ENCODE data around the gene MICU2. TPM values are rescaled to one million over a fixed set of nuclear protein-coding genes. Genes with fewer than 3 reads are reported as not detected.

Gene MICU2
- total and polyA plus RNA-seq, 12 donors = 46.7 to 65.5 (median 59.5) TPM

DNA sequence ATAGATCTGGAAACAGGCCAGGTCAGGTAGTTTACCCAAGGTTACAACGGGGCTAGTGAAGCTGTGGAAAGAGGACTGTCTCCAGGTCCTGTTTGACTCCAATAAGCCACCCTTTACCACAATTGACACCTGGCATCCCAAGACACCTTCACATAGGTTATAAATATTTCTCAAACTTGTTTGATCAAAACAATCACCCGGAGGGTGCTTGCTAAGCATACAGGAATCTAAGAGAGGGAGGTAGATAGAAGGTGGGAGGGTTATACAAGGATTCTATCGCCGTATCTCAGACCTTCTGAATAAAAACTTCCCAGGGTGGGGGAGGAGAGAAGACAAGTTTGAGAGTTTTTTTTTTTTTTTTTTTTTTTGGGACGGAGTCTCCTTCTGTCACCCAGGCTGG is 55.4 kb downstream of the MICU2 start:
- H3K9me3 ChIP-seq = peaks cover 0 to 5% (median 0%) of the 10 kb centered on the region in 11 donors
- 84 to 95% methylated on average over 5 of the region's 5 CpGs for WGBS, 2 donors

DNA sequence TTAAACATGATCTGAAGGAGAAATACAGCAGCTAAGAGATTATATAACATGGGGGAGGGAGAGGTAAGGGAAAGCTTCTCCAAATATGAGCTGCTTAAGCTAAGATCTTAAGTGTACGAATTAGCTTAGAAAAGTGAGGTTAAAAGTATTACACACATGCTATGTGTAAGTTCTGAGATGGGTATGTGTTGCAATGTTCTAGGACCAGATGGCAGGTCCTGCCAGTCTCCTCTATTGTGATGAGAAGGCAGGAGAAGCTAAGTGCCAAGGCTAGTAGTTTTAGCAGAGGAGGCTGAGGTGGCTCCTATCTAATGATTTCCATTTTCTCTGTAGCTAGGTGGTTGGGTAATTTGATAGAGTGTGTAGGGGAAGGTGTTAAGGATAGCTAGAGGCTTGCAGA is 57.6 kb downstream of the MICU2 start:
- TF ChIP-seq, protein P1, sequence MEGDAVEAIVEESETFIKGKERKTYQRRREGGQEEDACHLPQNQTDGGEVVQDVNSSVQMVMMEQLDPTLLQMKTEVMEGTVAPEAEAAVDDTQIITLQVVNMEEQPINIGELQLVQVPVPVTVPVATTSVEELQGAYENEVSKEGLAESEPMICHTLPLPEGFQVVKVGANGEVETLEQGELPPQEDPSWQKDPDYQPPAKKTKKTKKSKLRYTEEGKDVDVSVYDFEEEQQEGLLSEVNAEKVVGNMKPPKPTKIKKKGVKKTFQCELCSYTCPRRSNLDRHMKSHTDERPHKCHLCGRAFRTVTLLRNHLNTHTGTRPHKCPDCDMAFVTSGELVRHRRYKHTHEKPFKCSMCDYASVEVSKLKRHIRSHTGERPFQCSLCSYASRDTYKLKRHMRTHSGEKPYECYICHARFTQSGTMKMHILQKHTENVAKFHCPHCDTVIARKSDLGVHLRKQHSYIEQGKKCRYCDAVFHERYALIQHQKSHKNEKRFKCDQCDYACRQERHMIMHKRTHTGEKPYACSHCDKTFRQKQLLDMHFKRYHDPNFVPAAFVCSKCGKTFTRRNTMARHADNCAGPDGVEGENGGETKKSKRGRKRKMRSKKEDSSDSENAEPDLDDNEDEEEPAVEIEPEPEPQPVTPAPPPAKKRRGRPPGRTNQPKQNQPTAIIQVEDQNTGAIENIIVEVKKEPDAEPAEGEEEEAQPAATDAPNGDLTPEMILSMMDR (IDR thresholded peaks at IDR 0.05) = no peak
- WGBS, 2 donors = 91 to 94% methylated on average over 1 of the region's 1 CpG
- H3K27me3 ChIP-seq = no peaks in the 10 kb centered on the region
- ATAC-seq (peak in 1 of 8 donors; percentile 44), DNase-seq (no peak)
- H3K9me3 ChIP-seq = no peaks in the 10 kb centered on the region
- no peak overlapping the region for H3K27ac ChIP-seq
- H3K36me3 ChIP-seq = peaks cover 0 to 9% (median 0%) of the 10 kb centered on the region in 9 donors
- H3K4me1 ChIP-seq = peaks cover 0 to 19% (median 5%) of the 10 kb centered on the region in 9 donors
- intact Hi-C loops (cut with DNase I) = no loop called here
- H3K4me3 ChIP-seq = no peak overlapping the region

More for the DNA sequence above, 55.4 kb downstream of the MICU2 start:
- peaks cover 0 to 2% (median 0%) of the 10 kb centered on the region in 9 donors for H3K4me1 ChIP-seq
- intact Hi-C loops (cut with DNase I) = no loop called here
- H3K27ac ChIP-seq = no peak overlapping the region
- no peaks in the 10 kb centered on the region for H3K27me3 ChIP-seq
- H3K36me3 ChIP-seq = peaks cover 0 to 9% (median 0%) of the 10 kb centered on the region in 9 donors
- no peak for ATAC-seq
- no peak for DNase-seq
- no peak overlapping the region for H3K4me3 ChIP-seq
- TF ChIP-seq, protein P1 (IDR thresholded peaks at IDR 0.05) = no peak

DNA sequence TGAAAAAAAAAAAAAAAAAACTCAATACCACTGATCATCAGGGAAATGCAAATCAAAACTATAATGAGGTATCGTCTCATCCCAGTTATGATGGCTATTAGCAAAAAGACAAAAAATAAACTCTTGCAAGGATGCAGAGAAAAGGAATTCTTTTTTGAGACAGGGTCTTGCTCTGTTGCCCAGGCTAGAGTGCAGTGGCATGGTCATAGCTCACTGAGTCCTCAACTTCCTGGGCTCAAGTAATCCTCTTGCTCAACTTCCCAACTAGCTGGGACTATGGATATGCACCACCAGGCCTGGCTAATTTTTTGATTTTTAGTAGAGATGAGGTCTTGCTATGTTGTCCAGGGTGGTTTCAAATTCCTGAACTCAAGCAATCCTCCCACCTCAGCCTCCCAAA is 59.5 kb downstream of the MICU2 start:
- no peak for ATAC-seq
- DNase-seq = no peak

DNA sequence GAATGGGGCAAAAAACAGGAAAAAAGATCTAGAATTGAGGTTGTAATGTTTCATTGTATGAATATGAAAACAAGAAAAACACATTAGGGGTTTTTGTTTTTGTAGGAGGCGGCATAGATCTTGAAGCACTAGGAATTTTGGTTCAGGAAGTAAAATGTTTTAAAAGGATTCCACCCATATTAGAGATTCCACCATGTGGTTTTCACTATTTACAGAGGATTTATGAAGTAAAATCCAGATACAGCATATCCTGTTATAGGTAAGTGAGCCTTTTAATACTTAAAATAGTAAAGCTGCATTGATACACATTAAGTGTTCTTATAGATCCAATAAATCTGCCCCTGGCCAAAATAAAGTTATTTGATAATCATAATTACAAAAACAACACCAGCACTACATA is 61.4 kb downstream of the MICU2 start:
- Histone ChIP-seq H3K27ac (peak overlapping the region in 1 of 10 donors; percentile 1), H3K4me1 (peaks cover 0 to 29% (median 7%) of the 10 kb centered on the region in 9 donors), H3K27me3 (no peaks in the 10 kb centered on the region), H3K36me3 (peaks cover 0 to 14% (median 1%) of the 10 kb centered on the region in 9 donors), H3K4me3 (no peak overlapping the region), H3K9me3 (no peaks in the 10 kb centered on the region)
- TF ChIP-seq, protein P1 (IDR thresholded peaks at IDR 0.05) = no peak
- intact Hi-C loops (cut with DNase I) = no loop called here
- 84 to 87% methylated on average over 1 of the region's 1 CpG for WGBS, 2 donors
- ATAC-seq (no peak), DNase-seq (no peak)

More for the DNA sequence above, 59.5 kb downstream of the MICU2 start:
- Histone ChIP-seq H3K27me3 (no peaks in the 10 kb centered on the region), H3K27ac (no peak overlapping the region), H3K36me3 (peaks cover 0 to 9% (median 0%) of the 10 kb centered on the region in 9 donors), H3K4me3 (no peak overlapping the region), H3K4me1 (peaks cover 0 to 29% (median 5%) of the 10 kb centered on the region in 9 donors), H3K9me3 (no peaks in the 10 kb centered on the region)
- WGBS, 2 donors = 97 to 100% methylated on average over 1 of the region's 1 CpG
- TF ChIP-seq, protein P1 (IDR thresholded peaks at IDR 0.05) = no peak
- intact Hi-C loops (cut with DNase I) = no loop called here

Measured in heart right ventricle (tissue), 16 donors.